Measurements from ENCODE around the gene PIEZO1. TPM values are rescaled to one million over a fixed set of nuclear protein-coding genes. Genes with fewer than 3 reads are reported as not detected.

Gene PIEZO1, protein sequence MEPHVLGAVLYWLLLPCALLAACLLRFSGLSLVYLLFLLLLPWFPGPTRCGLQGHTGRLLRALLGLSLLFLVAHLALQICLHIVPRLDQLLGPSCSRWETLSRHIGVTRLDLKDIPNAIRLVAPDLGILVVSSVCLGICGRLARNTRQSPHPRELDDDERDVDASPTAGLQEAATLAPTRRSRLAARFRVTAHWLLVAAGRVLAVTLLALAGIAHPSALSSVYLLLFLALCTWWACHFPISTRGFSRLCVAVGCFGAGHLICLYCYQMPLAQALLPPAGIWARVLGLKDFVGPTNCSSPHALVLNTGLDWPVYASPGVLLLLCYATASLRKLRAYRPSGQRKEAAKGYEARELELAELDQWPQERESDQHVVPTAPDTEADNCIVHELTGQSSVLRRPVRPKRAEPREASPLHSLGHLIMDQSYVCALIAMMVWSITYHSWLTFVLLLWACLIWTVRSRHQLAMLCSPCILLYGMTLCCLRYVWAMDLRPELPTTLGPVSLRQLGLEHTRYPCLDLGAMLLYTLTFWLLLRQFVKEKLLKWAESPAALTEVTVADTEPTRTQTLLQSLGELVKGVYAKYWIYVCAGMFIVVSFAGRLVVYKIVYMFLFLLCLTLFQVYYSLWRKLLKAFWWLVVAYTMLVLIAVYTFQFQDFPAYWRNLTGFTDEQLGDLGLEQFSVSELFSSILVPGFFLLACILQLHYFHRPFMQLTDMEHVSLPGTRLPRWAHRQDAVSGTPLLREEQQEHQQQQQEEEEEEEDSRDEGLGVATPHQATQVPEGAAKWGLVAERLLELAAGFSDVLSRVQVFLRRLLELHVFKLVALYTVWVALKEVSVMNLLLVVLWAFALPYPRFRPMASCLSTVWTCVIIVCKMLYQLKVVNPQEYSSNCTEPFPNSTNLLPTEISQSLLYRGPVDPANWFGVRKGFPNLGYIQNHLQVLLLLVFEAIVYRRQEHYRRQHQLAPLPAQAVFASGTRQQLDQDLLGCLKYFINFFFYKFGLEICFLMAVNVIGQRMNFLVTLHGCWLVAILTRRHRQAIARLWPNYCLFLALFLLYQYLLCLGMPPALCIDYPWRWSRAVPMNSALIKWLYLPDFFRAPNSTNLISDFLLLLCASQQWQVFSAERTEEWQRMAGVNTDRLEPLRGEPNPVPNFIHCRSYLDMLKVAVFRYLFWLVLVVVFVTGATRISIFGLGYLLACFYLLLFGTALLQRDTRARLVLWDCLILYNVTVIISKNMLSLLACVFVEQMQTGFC (N-terminal part only)
- total RNA-seq (306 and 322 TPM in 2 replicates), polyA plus RNA-seq (298 and 393 TPM in 2 replicates), polyA minus RNA-seq (294 and 363 TPM in 2 replicates), Bru-seq, nascent RNA (percentile 63 among the genes with signal in this experiment), BruChase-seq, experiment 1, labeled RNA remaining after a 6-hour chase (percentile 86 among the genes with signal in this experiment), BruChase-seq, experiment 2, labeled RNA remaining after a 2-hour chase (percentile 77 among the genes with signal in this experiment)
- polyA plus RNA-seq (2011; cell fraction: cytosol; rRNA removed), result 224 and 318 TPM in 2 replicates
- polyA plus RNA-seq (2011; cell fraction: nucleus; rRNA removed), result 848 and 1,004 TPM in 2 replicates
- polyA plus RNA-seq (2012), result 214 and 360 TPM in 2 replicates
- polyA minus RNA-seq (2011; cell fraction: cytosol; rRNA and poly(A)+ RNA removed), result 47.3 TPM
- polyA minus RNA-seq (2011; cell fraction: nucleus; rRNA and poly(A)+ RNA removed), result 270 and 364 TPM in 2 replicates
- long read RNA-seq, full-length matches to known transcripts, result 35 of 158 reads
- long read RNA-seq, partial matches to known transcripts, result 95 of 158 reads
- long read RNA-seq, other reads (novel, unspliced or antisense), result 28 of 158 reads

DNA sequence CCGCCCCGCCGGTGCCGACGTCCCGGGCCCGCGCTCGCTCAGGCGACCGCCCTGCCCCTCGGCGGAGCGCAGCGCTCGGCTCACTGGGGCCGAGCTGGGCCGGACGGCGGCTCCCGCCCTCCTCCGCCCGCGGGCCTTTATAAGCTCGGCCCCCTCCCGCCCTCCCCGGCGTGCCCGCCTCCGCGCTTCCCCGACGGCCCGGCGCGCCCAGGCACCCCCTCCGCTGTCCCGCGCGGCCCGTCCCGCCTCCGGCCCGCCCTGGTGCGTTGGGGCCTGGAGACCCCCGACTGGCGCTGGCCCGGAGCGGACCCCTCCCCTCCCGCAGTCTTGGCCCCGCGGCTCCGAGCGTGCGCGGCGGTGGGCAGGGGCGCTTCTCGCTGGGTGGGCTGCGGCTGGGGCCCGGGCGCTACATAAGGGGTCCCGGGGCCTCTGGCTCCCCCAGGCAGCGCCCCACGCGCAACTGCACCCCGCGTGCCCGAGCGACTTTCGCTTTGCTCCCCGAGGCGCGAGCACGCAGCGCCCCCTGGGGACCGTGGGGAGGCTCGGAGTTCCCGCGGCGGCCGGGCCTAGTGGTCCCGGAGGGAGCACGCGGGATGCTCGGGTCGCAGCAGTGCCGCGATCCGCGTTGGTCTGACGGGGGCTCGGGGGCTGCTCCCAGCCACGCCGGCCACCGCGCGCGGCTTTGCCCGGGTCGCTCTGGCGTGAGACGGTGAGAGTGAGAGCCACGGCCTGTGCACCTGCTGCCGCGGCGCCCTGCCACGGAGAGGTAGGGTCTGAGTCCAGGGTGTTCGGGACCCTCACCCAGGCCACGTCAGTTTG, at the start of gene PIEZO1:
PIEZO1 (minus strand) TSS at position 115 of the 819 bp plus-strand sequence. CDS start 256 bp downstream, outside the sequence.
- intact Hi-C loops (cut with micrococcal nuclease) (loop anchor here (1.0 kb wide), 2 partner anchors 41 to 48 kb away; no protein-coding TSS in a partner anchor), dilution Hi-C loops (cut with MboI; ENCODE audit: extremely low pct_ligation_motif_present, low sequenced_read_pairs) (no loop called here)
- ChIA-PET CTCF (interaction anchor here (0.6 to 8.2 kb wide), 18 partner anchors 11 to 382 kb away, joined by 3 to 165 read pairs (median 8); partner anchors contain the start of genes APRT and TRAPPC2L), POLR2A (interaction anchor here (0.6 to 2.3 kb wide), 5 partner anchors 12 to 48 kb away, joined by 3 to 6 read pairs (median 4); partner anchors contain the start of gene APRT)
- Histone ChIP-seq H2AFZ (ENCODE audit: low read depth, low read length) (peak within 1 kb of the TSS; percentile 76), H3K4me3 (replicated peaks in 1 of 3; ENCODE audit: insufficient read depth in 1 of 3, low read depth in 1 of 3, low read length in 3 of 3) (peak within 1 kb of the TSS; percentile 66 to 93 (median 66)), H3K36me3 (ENCODE audit: control insufficient read depth in 2 of 2, extremely low read depth in 1 of 2, insufficient read depth in 2 of 2, low read length in 2 of 2) (no peaks in the 10 kb centered on the region), H4K20me1 (replicated peaks; ENCODE audit: control insufficient read depth, extremely low read depth, insufficient read depth, low read length) (no peaks in the 10 kb centered on the region), H3K27me3 (ENCODE audit: control insufficient read depth in 2 of 2, insufficient read depth in 2 of 2, low read length in 2 of 2) (no peaks in the 10 kb centered on the region), H3K4me2 (ENCODE audit: insufficient read depth, low read length) (peak within 1 kb of the TSS; percentile 86), H3K4me1 (ENCODE audit: control insufficient read depth, extremely low read depth, insufficient read depth, low read length) (peaks cover 28% of the 10 kb centered on the region), H3K9ac (replicated peaks; ENCODE audit: extremely low read depth, insufficient read depth, low read length) (peak within 1 kb of the TSS; percentile 83), H3K9me1 (replicated peaks; ENCODE audit: control insufficient read depth, extremely low read depth, insufficient read depth, low read length) (no peaks in the 10 kb centered on the region), H3K9me3 (replicated peaks; ENCODE audit: control insufficient read depth, insufficient read depth, low read length) (no peaks in the 10 kb centered on the region), H3K27ac (ENCODE audit: insufficient read depth, low read depth, low read length) (peak within 1 kb of the TSS; percentile 86), H3K79me2 (ENCODE audit: control insufficient read depth, insufficient read depth, low read length) (peaks cover 42% of the 10 kb centered on the region)
- no TSS peak for BruUV-seq (replicated peaks)
- TF ChIP-seq CTCF (IDR thresholded peaks at IDR 0.05; ENCODE audit: extremely low read depth in 1 of 2, insufficient read depth in 1 of 2, low read depth in 1 of 2, low read length in 2 of 2), result peak; percentile 89 to 92
- TF ChIP-seq POLR2AphosphoS5 (IDR thresholded peaks at IDR 0.05; ENCODE audit: insufficient read depth, low read depth, low read length), result peak; percentile 90
- TF ChIP-seq, protein P1, sequence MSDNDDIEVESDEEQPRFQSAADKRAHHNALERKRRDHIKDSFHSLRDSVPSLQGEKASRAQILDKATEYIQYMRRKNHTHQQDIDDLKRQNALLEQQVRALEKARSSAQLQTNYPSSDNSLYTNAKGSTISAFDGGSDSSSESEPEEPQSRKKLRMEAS (IDR thresholded peaks at IDR 0.05; ENCODE audit: insufficient read depth, insufficient read length), result peak; percentile 30
- TF ChIP-seq MYC (IDR thresholded peaks at IDR 0.05; ENCODE audit: low read depth, low read length), result no peak
- TF ChIP-seq JUN (IDR thresholded peaks at IDR 0.05; ENCODE audit: borderline replicate concordance, insufficient read depth, insufficient read length, low read depth), result no peak
- TF ChIP-seq POLR2A (IDR thresholded peaks at IDR 0.05; ENCODE audit: low read depth, low read length), result peak; percentile 86
- no peak for TF ChIP-seq EZH2 (IDR thresholded peaks at IDR 0.05; ENCODE audit: borderline replicate concordance, low read depth, low read length, severe bottlenecking)
- DNase-seq (ENCODE audit: low read depth, low spot score) (peak; percentile 53), FAIRE-seq (peak; percentile 48)
